Keratinocyte (primary cell): ENCODE results near the gene TMEM132D. TPM values are rescaled to one million over a fixed set of nuclear protein-coding genes. Genes with fewer than 3 reads are reported as not detected.

Source experiments
- DNase-seq: peaks from one replicate; pipeline ENCODE4 v3.0.0-alpha.2; 2011; ENCODE audit warnings: low read depth, missing footprints, low spot score
- FAIRE-seq: peaks from 2 replicates; lab custom pipeline; 2011; peaks lifted over from hg19 to GRCh38; lab: Jason Lieb, UNC
- H2AFZ ChIP-seq: 2 replicates; pipeline ENCODE4 v1.6.0; 2012; ENCODE audit warnings: low read length, control low read depth, inconsistent platforms; ENCODE audit not compliant: control insufficient read depth
- H3K27ac ChIP-seq: 2 replicates; pipeline ENCODE4 v1.5.1; 2011; ENCODE audit warnings: low read length; ENCODE audit not compliant: control insufficient read depth, insufficient read depth
- H3K27me3 ChIP-seq: 3 replicates; pipeline ENCODE4 v1.6.0; 2011; ENCODE audit warnings: low read length; ENCODE audit not compliant: control insufficient read depth, insufficient read depth; ENCODE audit errors: extremely low read depth
- H3K36me3 ChIP-seq, 2 experiments: 2 replicates in 1 of 2; 3 replicates in 1 of 2; pipeline ENCODE4 v1.5.1; 2011; ENCODE audit warnings: low read length in 2 of 2, mild to moderate bottlenecking in 1 of 2; ENCODE audit not compliant: control insufficient read depth in 2 of 2, insufficient read depth in 2 of 2; ENCODE audit errors: extremely low read depth in 1 of 2
- H3K4me1 ChIP-seq: 3 replicates; pipeline ENCODE4 v1.5.1; 2011; ENCODE audit warnings: low read length; ENCODE audit not compliant: control insufficient read depth, insufficient read depth; ENCODE audit errors: extremely low read depth
- H3K4me2 ChIP-seq: 3 replicates; pipeline ENCODE4 v1.6.0; 2011; ENCODE audit warnings: low read depth, low read length; ENCODE audit not compliant: control insufficient read depth, insufficient read depth; ENCODE audit errors: extremely low read depth
- H3K4me3 ChIP-seq, 3 experiments: fragments of 200-600 bp in 1 of 3; sonication (generic) in 1 of 3; 2 replicates in 2 of 3; 3 replicates in 1 of 3; pipeline ENCODE4 v1.5.1; 2011 to 2016; ENCODE audit warnings: low read length in 3 of 3, mild to moderate bottlenecking in 3 of 3, control low read depth in 2 of 3, inconsistent platforms in 1 of 3, low read depth in 1 of 3, mixed read lengths in 1 of 3, mixed run types in 1 of 3, moderate library complexity in 1 of 3; ENCODE audit not compliant: control insufficient read depth in 2 of 3, insufficient read depth in 2 of 3; ENCODE audit errors: extremely low read depth in 1 of 3
- H3K79me2 ChIP-seq: 2 replicates; pipeline ENCODE4 v1.6.0; 2012; ENCODE audit warnings: low read length; ENCODE audit not compliant: control insufficient read depth, insufficient read depth
- H3K9ac ChIP-seq: 3 replicates; pipeline ENCODE4 v1.6.0; 2011; ENCODE audit warnings: low read length; ENCODE audit not compliant: control insufficient read depth, insufficient read depth; ENCODE audit errors: extremely low read depth
- H3K9me1 ChIP-seq: 3 replicates; pipeline ENCODE4 v1.6.0; 2011; ENCODE audit warnings: low read length; ENCODE audit not compliant: control insufficient read depth, insufficient read depth; ENCODE audit errors: extremely low read depth
- H3K9me3 ChIP-seq: 2 replicates; pipeline ENCODE4 v1.5.1; 2012; ENCODE audit warnings: low read depth, low read length; ENCODE audit not compliant: control insufficient read depth
- H4K20me1 ChIP-seq: 3 replicates; pipeline ENCODE4 v1.6.0; 2011; ENCODE audit warnings: low read length; ENCODE audit not compliant: control insufficient read depth, insufficient read depth; ENCODE audit errors: extremely low read depth
- EZH2 ChIP-seq: IDR thresholded peaks from one replicate; pipeline ENCODE4 v1.6.1; 2012; ENCODE audit warnings: inconsistent platforms, mild to moderate bottlenecking, low read length, moderate library complexity
- dilution Hi-C: fragments of 300-500 bp; cut with MboI; formaldehyde crosslinking; loops from one replicate; pipeline ENCODE4 v1.7.0; 2020; ENCODE audit warnings: low sequenced_read_pairs; ENCODE audit not compliant: extremely low pct_ligation_motif_present
- polyA plus RNA-seq, 5 experiments: library from polyadenylated mRNA; depleted of rRNA in 3 of 5; stranded (reverse) in 3 of 5; stranded (forward) in 1 of 5; unstranded in 1 of 5; fragments of >200 nt; gene quantifications; 1 replicate in 1 of 5; 2 replicates in 3 of 5; 3 replicates in 1 of 5; pipeline versions ENCODE4 v1.2.1 to v1.2.3, GENCODE V29; 2011 to 2012; ENCODE audit warnings: missing spikeins in 2 of 5, low read depth in 1 of 5, low replicate concordance in 1 of 5
- TF ChIP-seq, protein P1 (sequence below), 3 experiments: IDR thresholded peaks in 1 of 3; conservative IDR thresholded peaks in 1 of 3; optimal IDR thresholded peaks in 1 of 3; 2 replicates in 2 of 3; 3 replicates in 1 of 3; pipeline versions ENCODE3 to v1.5.1; 2011; ENCODE audit warnings: low read length in 3 of 3, mild to moderate bottlenecking in 3 of 3, moderate library complexity in 2 of 3, control low read depth in 1 of 3, inconsistent platforms in 1 of 3; ENCODE audit not compliant: insufficient read depth in 2 of 3; ENCODE audit errors: extremely low read depth in 1 of 3

The TMEM132D gene
- polyA plus RNA-seq, 1 donor (not counting 4 experiments of a cell fraction or from before 2014, with no cell fraction given) = not detected

DNA sequence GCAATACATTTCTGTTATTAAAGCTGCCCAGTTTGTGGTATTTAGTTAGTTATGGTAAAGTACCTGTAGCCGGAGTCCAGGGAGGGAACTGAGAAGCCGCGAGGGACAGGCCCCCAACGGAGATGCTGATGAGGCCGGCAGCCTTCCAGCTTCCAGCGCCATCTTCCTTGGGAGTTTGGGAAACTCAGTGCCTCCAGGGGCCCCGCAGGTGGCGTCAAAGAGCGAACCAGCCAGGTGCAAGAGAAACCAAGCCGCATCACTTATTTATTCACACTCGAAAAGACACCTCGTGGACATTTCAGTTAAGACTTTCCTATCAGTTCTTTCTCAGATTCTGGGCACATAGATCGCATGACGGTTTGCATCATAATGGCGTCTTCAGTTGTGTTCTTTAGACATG, 833.9 kb downstream of the TMEM132D start:
- DNase-seq (no peak), FAIRE-seq (no peak)
- dilution Hi-C loops = no loop called here
- TF ChIP-seq EZH2 = no peak
- TF ChIP-seq, protein P1, sequence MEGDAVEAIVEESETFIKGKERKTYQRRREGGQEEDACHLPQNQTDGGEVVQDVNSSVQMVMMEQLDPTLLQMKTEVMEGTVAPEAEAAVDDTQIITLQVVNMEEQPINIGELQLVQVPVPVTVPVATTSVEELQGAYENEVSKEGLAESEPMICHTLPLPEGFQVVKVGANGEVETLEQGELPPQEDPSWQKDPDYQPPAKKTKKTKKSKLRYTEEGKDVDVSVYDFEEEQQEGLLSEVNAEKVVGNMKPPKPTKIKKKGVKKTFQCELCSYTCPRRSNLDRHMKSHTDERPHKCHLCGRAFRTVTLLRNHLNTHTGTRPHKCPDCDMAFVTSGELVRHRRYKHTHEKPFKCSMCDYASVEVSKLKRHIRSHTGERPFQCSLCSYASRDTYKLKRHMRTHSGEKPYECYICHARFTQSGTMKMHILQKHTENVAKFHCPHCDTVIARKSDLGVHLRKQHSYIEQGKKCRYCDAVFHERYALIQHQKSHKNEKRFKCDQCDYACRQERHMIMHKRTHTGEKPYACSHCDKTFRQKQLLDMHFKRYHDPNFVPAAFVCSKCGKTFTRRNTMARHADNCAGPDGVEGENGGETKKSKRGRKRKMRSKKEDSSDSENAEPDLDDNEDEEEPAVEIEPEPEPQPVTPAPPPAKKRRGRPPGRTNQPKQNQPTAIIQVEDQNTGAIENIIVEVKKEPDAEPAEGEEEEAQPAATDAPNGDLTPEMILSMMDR (optimal IDR thresholded peaks at IDR 0.05 in 1 of 3, IDR thresholded peaks at IDR 0.05 in 1 of 3, conservative IDR thresholded peaks at IDR 0.05 in 1 of 3; ENCODE audit: extremely low read depth in 1 of 3, insufficient read depth in 2 of 3, low read length in 3 of 3) = no peak
- no peaks in the 10 kb centered on the region for H3K79me2 ChIP-seq
- H4K20me1 ChIP-seq = no peaks in the 10 kb centered on the region
- H3K4me1 ChIP-seq = no peaks in the 10 kb centered on the region
- no peak overlapping the region for H3K27ac ChIP-seq
- no peak overlapping the region for H3K9ac ChIP-seq
- H3K9me1 ChIP-seq = no peaks in the 10 kb centered on the region
- H3K4me3 ChIP-seq = no peak overlapping the region
- H3K36me3 ChIP-seq = no peaks in the 10 kb centered on the region
- H2AFZ ChIP-seq = no peak overlapping the region
- no peak overlapping the region for H3K4me2 ChIP-seq
- no peaks in the 10 kb centered on the region for H3K27me3 ChIP-seq
- peaks cover 12% of the 10 kb centered on the region for H3K9me3 ChIP-seq

DNA sequence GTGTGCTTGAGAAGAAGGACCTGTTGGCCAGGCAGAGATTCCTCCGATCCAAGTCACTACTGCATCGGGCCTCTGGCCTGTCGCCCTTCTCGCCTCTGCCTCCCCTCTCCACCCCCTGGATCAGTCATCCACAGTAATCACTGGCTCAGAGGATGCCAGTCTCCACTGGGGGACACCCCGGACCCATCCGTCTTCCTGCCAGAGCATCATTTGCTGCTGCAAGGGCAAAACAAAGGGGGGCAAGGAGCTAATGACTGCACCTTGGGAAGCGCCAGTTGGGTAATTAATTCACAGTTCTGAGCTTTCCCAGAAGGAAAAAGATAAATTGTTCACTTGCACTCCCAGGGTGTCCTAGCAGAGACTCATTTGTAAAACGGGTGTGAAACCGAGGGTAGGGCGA, 835.1 kb downstream of the TMEM132D start:
- Histone ChIP-seq H3K4me3 (no peak overlapping the region), H3K27me3 (no peaks in the 10 kb centered on the region), H3K9me1 (no peaks in the 10 kb centered on the region), H3K79me2 (no peaks in the 10 kb centered on the region), H3K4me1 (no peaks in the 10 kb centered on the region), H2AFZ (no peak overlapping the region), H3K9ac (no peak overlapping the region), H3K4me2 (no peak overlapping the region), H4K20me1 (no peaks in the 10 kb centered on the region), H3K36me3 (no peaks in the 10 kb centered on the region), H3K27ac (no peak overlapping the region), H3K9me3 (peaks cover 10% of the 10 kb centered on the region)
- DNase-seq = no peak
- no peak for TF ChIP-seq EZH2
- TF ChIP-seq, protein P1 (optimal IDR thresholded peaks at IDR 0.05 in 1 of 3, IDR thresholded peaks at IDR 0.05 in 1 of 3, conservative IDR thresholded peaks at IDR 0.05 in 1 of 3; ENCODE audit: extremely low read depth in 1 of 3, insufficient read depth in 2 of 3, low read length in 3 of 3) = no peak
- dilution Hi-C loops = no loop called here
- no peak for FAIRE-seq
